ENCODE results near the gene CEP128. TPM values are rescaled to one million over a fixed set of nuclear protein-coding genes. Genes with fewer than 3 reads are reported as not detected.

CEP128 gene
- total RNA-seq, 1 experiment from 2014 or later, result 12.0 TPM

GRCh38 chr14:80585506-80585835, 356.1 kb downstream of the CEP128 start (continued):
- TF ChIP-seq CTCF (IDR thresholded peaks at IDR 0.05) (no peak), ZNF263 (CRISPR knock-in tag; IDR thresholded peaks at IDR 0.05; ENCODE audit: low read depth) (no peak), JAZF1 (CRISPR knock-in tag; IDR thresholded peaks at IDR 0.05) (no peak), TP53 (CRISPR knock-in tag; IDR thresholded peaks at IDR 0.05) (no peak)

- H3K9me3 Mint-ChIP-seq, result peaks cover under 1% of the 10 kb centered on the region; the same call in 1 of the 2 replicates
- H3K4me3 Mint-ChIP-seq, result no peak overlapping the region
- H3K27ac Mint-ChIP-seq, result no peak overlapping the region
- POLR2A ChIA-PET, result no interaction called here
- H3K27me3 Mint-ChIP-seq (ENCODE audit: low read depth), result no peaks in the 10 kb centered on the region
- ATAC-seq (no peak), DNase-seq (ENCODE audit: low spot score) (no peak)
- H3K36me3 Mint-ChIP-seq, result no peaks in the 10 kb centered on the region
- CTCF ChIA-PET, result no interaction called here
- peaks cover 3% of the 10 kb centered on the region; the same call in 1 of the 2 replicates for H3K4me1 Mint-ChIP-seq
- TF ChIP-seq ZNF219 (CRISPR knock-in tag; IDR thresholded peaks at IDR 0.05; ENCODE audit: borderline replicate concordance), result no peak
- TF ChIP-seq FOXP4 (CRISPR knock-in tag; IDR thresholded peaks at IDR 0.05), result no peak
- no peak for TF ChIP-seq NFATC4 (CRISPR knock-in tag; IDR thresholded peaks at IDR 0.05)
- TF ChIP-seq SMAD4 (CRISPR knock-in tag; IDR thresholded peaks at IDR 0.05), result no peak
- no peak for TF ChIP-seq ATF6 (CRISPR knock-in tag; IDR thresholded peaks at IDR 0.05)
- TF ChIP-seq ZNF512 (CRISPR knock-in tag; IDR thresholded peaks at IDR 0.05; ENCODE audit: borderline replicate concordance), result no peak
- no peak for TF ChIP-seq NR2C2 (CRISPR knock-in tag; IDR thresholded peaks at IDR 0.05)
- no peak for TF ChIP-seq NR1H2 (CRISPR knock-in tag; IDR thresholded peaks at IDR 0.05)
- no peak for TF ChIP-seq SOX15 (CRISPR knock-in tag; IDR thresholded peaks at IDR 0.05)
- TF ChIP-seq PREB (CRISPR knock-in tag; IDR thresholded peaks at IDR 0.05; ENCODE audit: borderline replicate concordance), result no peak
- TF ChIP-seq USF2 (CRISPR knock-in tag; IDR thresholded peaks at IDR 0.05), result no peak
- no peak for TF ChIP-seq MLX (CRISPR knock-in tag; IDR thresholded peaks at IDR 0.05)
- TF ChIP-seq CREM (CRISPR knock-in tag; IDR thresholded peaks at IDR 0.05), result no peak
- TF ChIP-seq ARID4B (CRISPR knock-in tag; IDR thresholded peaks at IDR 0.05; ENCODE audit: borderline replicate concordance), result no peak
- no peak for TF ChIP-seq E2F5 (CRISPR knock-in tag; IDR thresholded peaks at IDR 0.05)
- TF ChIP-seq PRRX2 (CRISPR knock-in tag; IDR thresholded peaks at IDR 0.05), result no peak
These were observed 356.6 kb downstream of the CEP128 start for GRCh38 chr14:80584744-80585505.

Data from WTC11 (cell line).